Right renal cortex interstitium (tissue), 3 donors: ENCODE measurements around the gene RPS16. TPM values are rescaled to one million over a fixed set of nuclear protein-coding genes. Genes with fewer than 3 reads are reported as not detected.

Experiments
- DNase-seq, 3 donors: peaks; one replicate each; pipeline ENCODE4 v3.0.0-alpha.2; 2013; ENCODE audit warnings: low read depth in 3 of 3, low spot score in 2 of 3
- polyA plus RNA-seq, 3 donors: library from polyadenylated mRNA; unstranded; fragments of 120-200 nt; gene quantifications; one replicate each; pipeline ENCODE4 v1.2.1, GENCODE V29; 2013; ENCODE audit not compliant: insufficient read length in 3 of 3

RPS16 gene
- polyA plus RNA-seq, 3 donors = 1,117 to 1,257 (median 1,239) TPM

DNA sequence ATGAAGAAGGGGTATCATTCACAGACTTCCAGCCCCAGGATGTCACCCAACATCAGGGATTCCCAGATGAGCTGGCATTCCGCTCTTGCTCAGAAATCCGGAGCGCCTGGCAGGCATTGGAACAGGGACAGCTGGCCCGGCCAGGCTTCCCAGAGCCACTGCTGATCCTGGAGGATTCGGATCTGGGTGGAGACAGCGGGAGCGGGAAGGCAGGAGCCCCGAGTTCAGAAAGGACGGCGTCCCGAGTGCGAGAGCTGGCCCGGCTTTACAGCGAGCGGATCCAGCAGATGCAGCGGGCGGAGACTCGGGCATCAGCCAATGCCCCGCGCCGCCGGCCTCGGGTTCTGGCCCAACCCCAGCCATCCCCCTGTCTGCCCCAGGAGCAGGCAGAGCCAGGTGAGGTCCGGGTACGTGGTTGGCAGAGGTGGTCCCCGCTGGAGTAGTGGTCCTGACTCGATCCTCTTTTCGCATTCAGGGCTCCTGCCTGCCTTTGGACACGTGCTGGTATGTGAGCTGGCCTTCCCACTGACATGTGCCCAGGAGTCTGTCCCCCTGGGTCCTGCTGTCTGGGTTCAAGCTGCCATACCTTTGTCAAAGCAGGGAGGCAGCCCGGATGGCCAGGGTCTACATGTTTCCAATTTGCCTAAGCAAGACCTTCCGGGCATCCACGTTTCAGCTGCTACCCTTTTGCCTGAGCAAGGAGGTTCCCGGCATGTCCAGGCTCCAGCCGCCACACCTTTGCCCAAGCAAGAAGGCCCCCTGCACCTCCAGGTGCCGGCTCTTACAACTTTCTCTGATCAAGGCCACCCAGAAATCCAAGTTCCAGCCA, 12.3 kb downstream of the RPS16 start:
- DNase-seq = no peak

- DNase-seq = no peak
These were observed 13.7 kb downstream of the RPS16 start for GRCh38 chr19:39422020-39422419.

DNA sequence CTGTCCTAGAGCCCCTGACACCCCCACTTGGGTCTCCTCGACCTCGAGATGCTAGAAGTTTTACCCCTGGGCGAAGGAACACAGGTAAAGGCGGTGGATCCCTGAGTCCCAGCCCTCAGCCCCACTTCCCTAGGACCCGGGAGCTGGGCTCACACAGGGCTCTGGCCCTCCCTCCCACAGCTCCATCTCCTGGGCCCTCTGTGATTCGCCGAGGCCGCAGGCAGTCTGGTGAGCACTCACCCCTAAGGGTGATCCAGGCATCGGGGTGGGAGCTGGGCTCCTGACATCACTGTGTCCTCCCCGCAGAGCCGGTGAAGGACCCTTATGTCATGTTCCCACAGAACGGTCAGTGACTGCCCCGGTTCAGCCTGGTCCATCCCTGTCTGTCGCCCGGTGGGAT, 15.0 kb downstream of the RPS16 start:
- DNase-seq = no peak

DNA sequence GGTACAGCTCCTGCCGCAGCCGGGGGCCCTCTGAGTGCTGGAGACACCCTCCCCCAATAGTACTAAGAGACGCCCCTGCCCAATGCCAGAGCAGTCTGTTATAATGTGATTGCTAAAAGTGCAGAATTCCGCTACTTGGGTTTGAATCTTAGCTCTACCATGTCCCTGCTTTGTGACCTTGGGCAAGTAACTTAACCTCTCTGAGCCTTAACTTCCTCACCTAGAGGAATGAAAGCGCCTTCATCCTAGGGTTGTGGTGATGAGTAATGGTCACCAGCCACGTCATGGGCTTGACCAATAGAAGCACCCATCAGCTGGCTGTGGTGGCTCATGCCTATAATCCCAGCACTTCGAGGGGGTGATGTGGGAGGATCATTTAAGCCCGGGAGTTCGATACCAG, 16.7 kb downstream of the RPS16 start:
- DNase-seq = no peak

DNA sequence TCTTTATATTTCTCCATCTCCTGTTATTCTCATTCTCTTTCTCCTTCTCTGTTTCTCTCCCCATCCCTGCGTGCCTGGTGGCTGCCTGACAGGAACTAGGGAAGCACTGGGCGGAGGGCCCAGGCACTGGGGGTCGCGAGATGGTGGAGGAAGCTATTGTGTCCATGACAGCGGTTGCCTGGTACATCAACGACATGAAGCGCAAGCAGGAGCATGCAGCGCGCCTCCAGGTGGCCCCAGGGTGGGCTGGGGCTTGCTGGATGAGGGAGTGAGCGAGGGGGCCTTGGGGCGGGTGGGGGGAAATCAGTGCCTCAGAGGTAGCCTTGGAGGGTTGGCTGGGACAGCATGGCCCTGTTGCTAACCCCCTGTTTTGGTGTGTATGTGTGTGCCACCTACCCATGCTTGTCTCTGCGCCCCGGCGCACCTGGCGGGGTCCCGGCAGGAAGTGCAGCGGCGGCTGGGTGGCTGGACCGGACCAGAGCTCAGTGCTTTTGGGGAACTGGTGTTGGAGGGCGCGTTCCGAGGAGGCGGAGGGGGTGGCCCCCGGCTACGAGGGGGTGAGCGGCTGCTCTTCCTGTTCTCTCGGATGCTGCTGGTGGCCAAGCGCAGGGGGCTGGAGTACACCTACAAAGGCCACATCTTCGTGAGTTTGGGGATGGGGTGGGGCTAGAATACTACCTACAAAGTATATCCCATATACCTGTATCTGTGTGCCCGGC, 18.1 kb downstream of the RPS16 start:
- no peak for DNase-seq

GRCh38 chr19:39416152-39417120, 19.3 kb downstream of the RPS16 start:
- DNase-seq = no peak

DNA sequence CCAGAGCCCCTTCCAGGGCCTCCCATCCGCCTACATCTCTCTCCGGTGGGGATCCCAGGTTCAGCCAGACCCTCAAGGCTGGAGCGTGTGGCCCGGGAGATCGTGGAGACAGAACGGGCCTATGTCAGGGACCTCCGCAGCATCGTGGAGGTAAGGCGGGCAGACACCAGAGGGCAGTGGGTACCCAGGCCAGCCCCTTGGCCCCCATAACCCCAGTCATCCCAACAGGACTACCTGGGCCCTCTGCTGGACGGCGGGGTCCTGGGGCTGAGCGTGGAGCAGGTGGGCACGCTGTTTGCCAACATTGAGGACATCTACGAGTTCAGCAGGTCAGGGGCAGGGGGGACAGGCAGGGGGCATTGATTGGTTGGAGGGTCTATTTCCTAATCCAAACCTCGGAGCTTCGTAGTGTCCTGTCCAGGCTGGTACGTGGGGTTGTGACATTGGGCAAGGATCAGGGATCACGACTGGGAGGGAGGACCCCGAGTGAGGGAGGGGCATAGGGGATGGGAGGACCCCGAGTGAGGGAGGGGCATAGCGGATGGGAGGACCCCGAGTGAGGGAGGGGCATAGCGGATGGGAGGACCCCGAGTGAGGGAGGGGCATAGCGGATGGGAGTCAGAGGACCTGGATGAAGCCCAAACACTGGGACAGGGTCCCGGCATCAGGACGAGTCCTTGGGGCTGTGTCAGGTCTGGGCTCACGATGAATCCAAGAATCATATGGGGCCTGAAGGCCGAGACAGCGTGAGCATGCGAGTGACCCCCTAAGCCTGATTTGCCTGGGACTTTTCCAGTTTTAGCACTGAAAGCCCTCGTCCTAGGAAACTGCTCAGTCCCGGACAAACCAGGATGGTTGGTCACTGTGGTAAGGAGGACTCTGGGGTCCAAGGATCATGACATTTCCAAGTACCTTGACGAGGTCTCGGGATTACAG, 20.4 kb downstream of the RPS16 start:
- DNase-seq = no peak

GRCh38 chr19:39413911-39414608, 21.7 kb downstream of the RPS16 start:
- DNase-seq = no peak

GRCh38 chr19:39413272-39413910, 22.4 kb downstream of the RPS16 start:
- DNase-seq = no peak

DNA sequence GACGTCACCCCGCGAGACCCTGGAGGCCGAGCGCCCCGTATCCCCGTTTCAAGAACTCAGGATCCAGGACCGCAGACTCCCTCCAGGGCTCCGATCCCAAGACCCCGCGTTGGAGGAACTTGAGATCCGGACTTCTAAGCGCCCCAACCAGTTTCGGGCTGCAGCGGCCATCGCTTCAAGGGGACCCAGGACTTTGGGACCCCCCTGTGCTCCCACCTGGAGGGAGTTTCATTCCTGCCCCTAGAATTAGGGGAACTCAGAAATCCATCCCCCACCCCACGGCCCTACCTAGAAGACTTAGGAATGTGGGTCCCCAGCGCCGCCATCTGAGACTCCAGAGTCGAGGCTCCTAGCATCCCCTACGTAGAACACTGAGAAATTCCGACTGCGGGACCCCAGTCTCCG, 22.9 kb downstream of the RPS16 start:
- no peak for DNase-seq

DNA sequence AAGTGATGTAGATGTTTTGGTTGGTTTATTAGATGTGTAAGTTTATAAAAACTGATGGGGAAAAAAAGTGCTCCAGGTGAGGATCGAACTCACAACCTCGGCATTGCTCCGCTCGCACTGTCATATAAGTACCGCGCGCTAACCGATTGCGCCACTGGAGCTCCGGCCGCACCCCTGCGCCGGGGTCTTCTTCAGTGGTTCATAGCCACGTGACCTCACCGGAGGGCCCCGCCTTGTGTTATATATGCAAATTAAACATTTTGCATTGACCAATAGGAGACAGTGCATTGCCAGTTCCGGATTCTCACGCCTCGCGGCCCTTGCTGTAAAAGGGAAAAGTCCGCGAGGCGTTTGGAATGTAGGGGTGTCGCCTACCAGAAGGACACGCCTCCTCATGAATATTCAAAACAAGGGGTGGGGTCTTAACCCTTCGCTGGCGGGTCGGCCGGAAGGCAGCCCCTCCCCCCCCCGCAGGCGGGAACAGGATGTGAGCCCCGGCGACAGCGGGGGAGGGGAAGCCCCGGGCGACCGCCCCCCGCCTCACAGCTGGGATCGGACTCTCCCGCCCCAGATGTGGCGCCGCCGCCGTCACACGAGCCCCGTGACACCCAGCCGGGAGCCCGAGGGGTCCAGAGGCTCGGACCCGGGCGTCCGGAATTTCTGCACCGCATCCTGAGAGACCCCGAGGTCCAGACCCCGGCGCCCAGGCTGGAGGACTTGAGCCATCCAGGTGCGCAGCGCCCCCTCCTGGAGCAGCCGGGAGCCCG, 23.5 kb downstream of the RPS16 start, which contains the start of gene PLEKHG2:
Gene PLEKHG2 (plus strand): TSS at position 570 of the 767 bp plus-strand sequence. CDS start 1,418 bp downstream, outside the sequence.
- peak; percentile 98 to 99 (median 98) for DNase-seq

GRCh38 chr19:39411832-39412099, 24.0 kb downstream of the RPS16 start:
- DNase-seq = peak in 2 of 3 donors; percentile 83 to 85

- no peak for DNase-seq
These were observed 24.5 kb downstream of the RPS16 start for GRCh38 chr19:39411081-39411831.

GRCh38 chr19:39410831-39411080, 25.0 kb downstream of the RPS16 start:
- no peak for DNase-seq

- DNase-seq = no peak
These were observed 25.5 kb downstream of the RPS16 start for GRCh38 chr19:39410017-39410830.

GRCh38 chr19:39409208-39410016, 26.3 kb downstream of the RPS16 start:
- no peak for DNase-seq
